Naive thymus-derived CD8-positive, alpha-beta T cell (primary cell): ENCODE measurements around the gene RHBDD1. TPM values are rescaled to one million over a fixed set of nuclear protein-coding genes. Genes with fewer than 3 reads are reported as not detected.

Experiments used
- ATAC-seq, 2 donors: fragments of 150-1000 bp; cut with Tn5 transposase in 1 of 2; sonication (Bioruptor Pico), chemical (Tn5 transposase) in 1 of 2; 1 replicate in 1 of 2; 2 replicates in 1 of 2; pipeline ENCODE4 v1.10.0; 2021; ENCODE audit warnings: mild to moderate bottlenecking in 2 of 2, moderate library complexity in 2 of 2
- POLR2A ChIA-PET: fragments of 350-600 bp; sonication (Branson Sonifier 250); formaldehyde crosslinking; loops from one replicate; lab custom pipeline; 2021; ENCODE audit warnings: antibody characterized with exemption; lab: Charles Lee
- DNase-seq, 10 donors: peaks; one replicate each; pipeline versions ENCODE4 v3.0.0 to v3.0.0-alpha.2; 2020 to 2022
- H3K27ac Mint-ChIP-seq, 10 donors: one replicate each; pipeline ENCODE4 v1.8.0; 2020 to 2022; ENCODE audit warnings: mild to moderate bottlenecking in 10 of 10, mixed read lengths in 10 of 10, moderate library complexity in 4 of 10, inconsistent platforms in 1 of 10
- H3K27me3 Mint-ChIP-seq, 5 donors: one replicate each; pipeline ENCODE4 v1.8.0; 2021 to 2022; ENCODE audit warnings: mixed read lengths in 5 of 5
- H3K36me3 Mint-ChIP-seq, 3 donors: one replicate each; pipeline ENCODE4 v1.8.0; 2020 to 2022; ENCODE audit warnings: mixed read lengths in 3 of 3, mild to moderate bottlenecking in 2 of 3, inconsistent platforms in 1 of 3
- H3K4me1 Mint-ChIP-seq, 4 donors: one replicate each; pipeline ENCODE4 v1.8.0; 2021 to 2022; ENCODE audit warnings: mixed read lengths in 4 of 4
- H3K4me3 Mint-ChIP-seq, 10 donors: one replicate each; pipeline ENCODE4 v1.8.0; 2020 to 2022; ENCODE audit warnings: mild to moderate bottlenecking in 10 of 10, mixed read lengths in 10 of 10, moderate library complexity in 6 of 10, inconsistent platforms in 1 of 10
- H3K9me3 Mint-ChIP-seq, 9 donors: one replicate each; pipeline ENCODE4 v1.8.0; 2020 to 2022; ENCODE audit warnings: mixed read lengths in 9 of 9, mild to moderate bottlenecking in 3 of 9, inconsistent platforms in 1 of 9, moderate library complexity in 1 of 9
- polyA plus RNA-seq, 3 donors: library from polyadenylated mRNA; unstranded; fragments of 300-500 nt; fragmentation: Illumina TruSeq; gene quantifications; one replicate each; pipeline ENCODE4 v1.2.3, GENCODE V29; 2021
- total RNA-seq, 8 experiments: library from RNA in 2 of 8; stranded (reverse) in 2 of 8; gene quantifications; one replicate each; pipeline ENCODE4 v1.2.3 and lab custom pipeline; 2021 to 2026

The RHBDD1 gene
- total and polyA plus RNA-seq, 5 experiments from 2014 or later = 13.7 to 55.6 (median 20.4) TPM

- POLR2A ChIA-PET = interaction anchor here (0.6 to 1.0 kb wide), 2 partner anchors 186 to 194 kb away, joined by 3 to 5 read pairs; partner anchors contain the start of gene IRS1
- DNase-seq = peak in 6 of 10 donors; percentile 11 to 49 (median 31)
- no peaks in the 10 kb centered on the region for H3K9me3 Mint-ChIP-seq
- peak overlapping the region in 9 of 10 donors; percentile 15 to 91 (median 71) for H3K27ac Mint-ChIP-seq
- ATAC-seq = peak; percentile 75 to 86
- peaks cover 12 to 31% (median 21%) of the 10 kb centered on the region in 4 donors for H3K4me1 Mint-ChIP-seq
- no peaks in the 10 kb centered on the region for H3K27me3 Mint-ChIP-seq
- no peak overlapping the region for H3K4me3 Mint-ChIP-seq
- H3K36me3 Mint-ChIP-seq = peaks cover 0 to 10% (median 6%) of the 10 kb centered on the region in 3 donors
Measured at GRCh38 chr2:226984750-226985582, 149.1 kb downstream of the RHBDD1 start.

- Mint-ChIP-seq H3K4me3 (no peak overlapping the region), H3K4me1 (peaks cover 12 to 31% (median 21%) of the 10 kb centered on the region in 4 donors), H3K9me3 (no peaks in the 10 kb centered on the region), H3K27me3 (no peaks in the 10 kb centered on the region), H3K36me3 (peaks cover 0 to 10% (median 6%) of the 10 kb centered on the region in 3 donors), H3K27ac (peak overlapping the region in 1 of 10 donors; percentile 91)
- POLR2A ChIA-PET = interaction anchor here (1.0 kb wide), 1 partner anchor 186 kb away, joined by 5 read pairs; the partner anchor contains the start of gene IRS1
- DNase-seq (no peak), ATAC-seq (no peak)
Measured at GRCh38 chr2:226985583-226985946, 149.7 kb downstream of the RHBDD1 start.

GRCh38 chr2:226991663-226992062, 155.8 kb downstream of the RHBDD1 start:
- H3K4me3 Mint-ChIP-seq = no peak overlapping the region
- H3K27me3 Mint-ChIP-seq = no peaks in the 10 kb centered on the region
- DNase-seq = no peak
- no peak for ATAC-seq
- no peaks in the 10 kb centered on the region for H3K9me3 Mint-ChIP-seq
- no peaks in the 10 kb centered on the region for H3K4me1 Mint-ChIP-seq
- peaks cover 16 to 42% (median 25%) of the 10 kb centered on the region in 3 donors for H3K36me3 Mint-ChIP-seq
- no peak overlapping the region for H3K27ac Mint-ChIP-seq
- POLR2A ChIA-PET = no interaction called here

- Mint-ChIP-seq H3K9me3 (peaks cover 0 to under 1% (median 0%) of the 10 kb centered on the region in 9 donors), H3K27me3 (no peaks in the 10 kb centered on the region), H3K36me3 (peaks cover 20 to 45% (median 27%) of the 10 kb centered on the region in 3 donors), H3K4me3 (no peak overlapping the region), H3K27ac (peak overlapping the region in 1 of 10 donors; percentile 63), H3K4me1 (no peaks in the 10 kb centered on the region)
- POLR2A ChIA-PET = no interaction called here
- ATAC-seq = no peak
- DNase-seq = no peak
Measured at GRCh38 chr2:226993171-226993570, 157.3 kb downstream of the RHBDD1 start.

GRCh38 chr2:226994775-226995174, 158.9 kb downstream of the RHBDD1 start:
- Mint-ChIP-seq H3K4me3 (no peak overlapping the region), H3K36me3 (peaks cover 34 to 51% (median 42%) of the 10 kb centered on the region in 3 donors), H3K9me3 (peaks cover 0 to 12% (median 0%) of the 10 kb centered on the region in 9 donors), H3K27ac (peak overlapping the region in 2 of 10 donors; percentile 20 to 38), H3K4me1 (no peaks in the 10 kb centered on the region), H3K27me3 (no peaks in the 10 kb centered on the region)
- POLR2A ChIA-PET = no interaction called here
- no peak for DNase-seq
- no peak for ATAC-seq

- Mint-ChIP-seq H3K4me3 (no peak overlapping the region), H3K36me3 (peaks cover 43 to 60% (median 51%) of the 10 kb centered on the region in 3 donors), H3K27ac (peak overlapping the region in 1 of 10 donors; percentile 20), H3K27me3 (no peaks in the 10 kb centered on the region), H3K9me3 (peaks cover 0 to 12% (median 0%) of the 10 kb centered on the region in 9 donors), H3K4me1 (no peaks in the 10 kb centered on the region)
- POLR2A ChIA-PET = no interaction called here
- DNase-seq (no peak), ATAC-seq (no peak)
Measured at GRCh38 chr2:226995625-226996041, 159.8 kb downstream of the RHBDD1 start.

GRCh38 chr2:226999661-227000060, 163.8 kb downstream of the RHBDD1 start:
- DNase-seq = no peak
- ATAC-seq = no peak
- Mint-ChIP-seq H3K4me3 (no peak overlapping the region), H3K9me3 (peaks cover 0 to 12% (median 0%) of the 10 kb centered on the region in 9 donors), H3K36me3 (peaks cover 34 to 53% (median 48%) of the 10 kb centered on the region in 3 donors), H3K27me3 (no peaks in the 10 kb centered on the region), H3K27ac (no peak overlapping the region), H3K4me1 (peaks cover 0 to 2% (median 0%) of the 10 kb centered on the region in 4 donors)
- POLR2A ChIA-PET = no interaction called here

GRCh38 chr2:227000123-227000522, 164.3 kb downstream of the RHBDD1 start:
- H3K4me1 Mint-ChIP-seq = peaks cover 0 to 2% (median 0%) of the 10 kb centered on the region in 4 donors
- POLR2A ChIA-PET = no interaction called here
- no peak for ATAC-seq
- DNase-seq = no peak
- H3K27ac Mint-ChIP-seq = no peak overlapping the region
- no peak overlapping the region for H3K4me3 Mint-ChIP-seq
- peaks cover 0 to 12% (median 0%) of the 10 kb centered on the region in 9 donors for H3K9me3 Mint-ChIP-seq
- no peaks in the 10 kb centered on the region for H3K27me3 Mint-ChIP-seq
- H3K36me3 Mint-ChIP-seq = peaks cover 31 to 49% (median 44%) of the 10 kb centered on the region in 3 donors

GRCh38 chr2:227004482-227004881, 168.6 kb downstream of the RHBDD1 start:
- peaks cover 0 to 10% (median 0%) of the 10 kb centered on the region in 9 donors for H3K9me3 Mint-ChIP-seq
- DNase-seq = no peak
- H3K27ac Mint-ChIP-seq = peak overlapping the region in 1 of 10 donors; percentile 17
- no peak overlapping the region for H3K4me3 Mint-ChIP-seq
- no peak for ATAC-seq
- peaks cover 11 to 17% (median 15%) of the 10 kb centered on the region in 3 donors for H3K36me3 Mint-ChIP-seq
- POLR2A ChIA-PET = no interaction called here
- peaks cover 0 to 2% (median 0%) of the 10 kb centered on the region in 4 donors for H3K4me1 Mint-ChIP-seq
- no peaks in the 10 kb centered on the region for H3K27me3 Mint-ChIP-seq

GRCh38 chr2:227006189-227006897, 170.5 kb downstream of the RHBDD1 start:
- H3K4me1 Mint-ChIP-seq = peaks cover 0 to 2% (median 0%) of the 10 kb centered on the region in 4 donors
- ATAC-seq = no peak
- POLR2A ChIA-PET = no interaction called here
- no peaks in the 10 kb centered on the region for H3K27me3 Mint-ChIP-seq
- H3K4me3 Mint-ChIP-seq = no peak overlapping the region
- H3K9me3 Mint-ChIP-seq = peaks cover 0 to 5% (median 0%) of the 10 kb centered on the region in 9 donors
- peaks cover 0 to 2% (median 0%) of the 10 kb centered on the region in 3 donors for H3K36me3 Mint-ChIP-seq
- no peak for DNase-seq
- no peak overlapping the region for H3K27ac Mint-ChIP-seq

- peaks cover 0 to 4% (median 0%) of the 10 kb centered on the region in 9 donors for H3K9me3 Mint-ChIP-seq
- no peaks in the 10 kb centered on the region for H3K27me3 Mint-ChIP-seq
- POLR2A ChIA-PET = no interaction called here
- H3K27ac Mint-ChIP-seq = no peak overlapping the region
- DNase-seq (no peak), ATAC-seq (no peak)
- no peaks in the 10 kb centered on the region for H3K36me3 Mint-ChIP-seq
- no peak overlapping the region for H3K4me3 Mint-ChIP-seq
- H3K4me1 Mint-ChIP-seq = peaks cover 0 to 2% (median 0%) of the 10 kb centered on the region in 4 donors
Measured at GRCh38 chr2:227007148-227007547, 171.3 kb downstream of the RHBDD1 start.

- ATAC-seq = no peak
- no peak overlapping the region for H3K27ac Mint-ChIP-seq
- no peaks in the 10 kb centered on the region for H3K36me3 Mint-ChIP-seq
- POLR2A ChIA-PET = no interaction called here
- H3K27me3 Mint-ChIP-seq = peaks cover 0 to under 1% (median 0%) of the 10 kb centered on the region in 5 donors
- no peak for DNase-seq
- H3K9me3 Mint-ChIP-seq = peaks cover 0 to 3% (median 0%) of the 10 kb centered on the region in 9 donors
- H3K4me3 Mint-ChIP-seq = no peak overlapping the region
- peaks cover 0 to 2% (median 0%) of the 10 kb centered on the region in 4 donors for H3K4me1 Mint-ChIP-seq
Measured at GRCh38 chr2:227007940-227008339, 172.1 kb downstream of the RHBDD1 start.
